Measurements from ENCODE around the gene ZCCHC7. TPM values are rescaled to one million over a fixed set of nuclear protein-coding genes. Genes with fewer than 3 reads are reported as not detected.

Gene ZCCHC7
- total RNA-seq, 1 donor, result 32.6 TPM

DNA sequence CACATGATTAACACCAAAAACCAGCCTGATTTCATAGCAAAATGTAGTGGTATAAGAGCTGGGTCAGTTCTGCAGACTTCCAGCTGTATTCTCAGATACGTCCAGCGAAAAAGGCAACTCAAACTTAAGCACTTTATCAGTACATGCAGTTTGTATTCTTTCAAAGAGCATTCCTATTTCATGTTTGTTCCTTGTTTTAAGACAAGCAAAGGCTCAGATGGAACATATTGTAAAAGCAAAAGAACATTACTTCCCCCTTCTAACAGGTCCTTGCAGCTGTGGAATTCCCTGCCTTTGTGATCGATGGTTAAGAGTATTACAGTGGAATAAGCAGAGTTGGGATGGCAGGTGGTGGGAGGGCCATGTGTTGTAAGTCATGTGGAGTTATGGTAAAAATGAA lies 215.8 kb downstream of the ZCCHC7 start:
- H4K20me1 ChIP-seq (ENCODE audit: insufficient read depth, low read length), result no peaks in the 10 kb centered on the region
- H3K4me3 ChIP-seq (ENCODE audit: insufficient read depth, low read length), result no peak overlapping the region
- H3K4me2 ChIP-seq (ENCODE audit: insufficient read depth, low read length), result no peak overlapping the region
- no peaks in the 10 kb centered on the region for H3K36me3 ChIP-seq (ENCODE audit: insufficient read depth, low read length)
- no peaks in the 10 kb centered on the region for H3K9me3 ChIP-seq (ENCODE audit: low read depth, low read length)
- H3K79me2 ChIP-seq (ENCODE audit: insufficient read depth, low read length), result no peaks in the 10 kb centered on the region
- H3K4me1 ChIP-seq (ENCODE audit: insufficient read depth, low read length), result no peaks in the 10 kb centered on the region
- DNase-seq (ENCODE audit: insufficient read length, low spot score, missing footprints), result no peak
- H3K27ac ChIP-seq (ENCODE audit: low read depth, low read length), result no peak overlapping the region
- TF ChIP-seq, protein P1, sequence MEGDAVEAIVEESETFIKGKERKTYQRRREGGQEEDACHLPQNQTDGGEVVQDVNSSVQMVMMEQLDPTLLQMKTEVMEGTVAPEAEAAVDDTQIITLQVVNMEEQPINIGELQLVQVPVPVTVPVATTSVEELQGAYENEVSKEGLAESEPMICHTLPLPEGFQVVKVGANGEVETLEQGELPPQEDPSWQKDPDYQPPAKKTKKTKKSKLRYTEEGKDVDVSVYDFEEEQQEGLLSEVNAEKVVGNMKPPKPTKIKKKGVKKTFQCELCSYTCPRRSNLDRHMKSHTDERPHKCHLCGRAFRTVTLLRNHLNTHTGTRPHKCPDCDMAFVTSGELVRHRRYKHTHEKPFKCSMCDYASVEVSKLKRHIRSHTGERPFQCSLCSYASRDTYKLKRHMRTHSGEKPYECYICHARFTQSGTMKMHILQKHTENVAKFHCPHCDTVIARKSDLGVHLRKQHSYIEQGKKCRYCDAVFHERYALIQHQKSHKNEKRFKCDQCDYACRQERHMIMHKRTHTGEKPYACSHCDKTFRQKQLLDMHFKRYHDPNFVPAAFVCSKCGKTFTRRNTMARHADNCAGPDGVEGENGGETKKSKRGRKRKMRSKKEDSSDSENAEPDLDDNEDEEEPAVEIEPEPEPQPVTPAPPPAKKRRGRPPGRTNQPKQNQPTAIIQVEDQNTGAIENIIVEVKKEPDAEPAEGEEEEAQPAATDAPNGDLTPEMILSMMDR (IDR thresholded peaks at IDR 0.05; ENCODE audit: extremely low read depth, low read depth, low read length), result no peak
- H3K27me3 ChIP-seq (ENCODE audit: insufficient read depth, low read length), result no peaks in the 10 kb centered on the region
- H2AFZ ChIP-seq (ENCODE audit: low read length), result no peak overlapping the region

DNA sequence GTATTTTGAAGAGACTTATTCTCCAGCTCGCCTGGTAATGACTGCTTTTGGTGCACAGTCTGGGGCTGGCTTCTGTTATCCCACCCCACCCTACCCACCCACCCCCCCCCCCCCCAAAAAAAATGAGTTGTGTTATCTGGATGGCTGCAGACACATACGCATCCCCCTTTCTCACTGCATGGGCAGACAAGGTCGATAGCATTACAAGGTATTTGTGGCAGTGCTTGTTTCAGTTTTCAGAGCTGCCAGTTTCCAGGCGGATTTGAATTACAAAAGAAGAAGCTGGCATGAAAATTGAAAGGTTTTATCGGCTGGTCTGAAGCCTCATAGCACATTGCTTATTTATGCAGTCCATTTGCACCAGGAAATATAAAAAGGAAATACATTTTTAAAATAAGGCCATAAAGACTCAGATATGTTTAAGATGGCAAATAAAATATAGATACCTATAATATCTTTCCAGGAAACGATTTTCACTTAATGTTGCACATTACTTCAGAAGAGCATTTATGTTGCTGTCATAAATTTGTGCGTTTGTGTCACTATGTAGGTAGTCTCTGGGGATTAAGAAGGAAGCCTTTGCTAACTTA lies 217.0 kb downstream of the ZCCHC7 start:
- no peaks in the 10 kb centered on the region for H4K20me1 ChIP-seq (ENCODE audit: insufficient read depth, low read length)
- H3K27me3 ChIP-seq (ENCODE audit: insufficient read depth, low read length), result no peaks in the 10 kb centered on the region

DNA sequence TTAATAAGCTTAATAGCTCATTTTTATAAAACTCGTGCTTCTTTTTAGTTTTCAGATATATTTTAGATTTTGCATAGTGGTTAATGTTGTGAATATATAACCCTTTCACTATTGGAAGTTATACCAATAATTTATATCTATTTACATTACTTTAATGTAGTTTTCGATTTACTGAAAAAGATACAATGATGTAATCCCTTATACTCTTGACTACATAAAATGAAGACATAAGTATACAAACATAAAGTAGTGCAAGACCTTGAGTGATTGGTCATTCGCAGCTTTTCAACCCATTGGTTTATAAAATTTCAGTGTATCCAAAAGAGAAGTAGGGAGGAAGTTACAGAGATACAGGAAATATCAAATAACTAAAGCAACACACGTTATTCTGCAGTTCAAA lies 217.8 kb downstream of the ZCCHC7 start:
- Histone ChIP-seq H3K79me2 (ENCODE audit: insufficient read depth, low read length) (no peaks in the 10 kb centered on the region), H3K4me1 (ENCODE audit: insufficient read depth, low read length) (no peaks in the 10 kb centered on the region), H2AFZ (ENCODE audit: low read length) (no peak overlapping the region), H3K4me2 (ENCODE audit: insufficient read depth, low read length) (no peak overlapping the region), H3K27me3 (ENCODE audit: insufficient read depth, low read length) (no peaks in the 10 kb centered on the region), H3K4me3 (ENCODE audit: insufficient read depth, low read length) (no peak overlapping the region), H3K27ac (ENCODE audit: low read depth, low read length) (no peak overlapping the region), H3K9me3 (ENCODE audit: low read depth, low read length) (no peaks in the 10 kb centered on the region), H4K20me1 (ENCODE audit: insufficient read depth, low read length) (no peaks in the 10 kb centered on the region), H3K36me3 (ENCODE audit: insufficient read depth, low read length) (no peaks in the 10 kb centered on the region)
- DNase-seq (ENCODE audit: insufficient read length, low spot score, missing footprints), result no peak
- TF ChIP-seq, protein P1 (IDR thresholded peaks at IDR 0.05; ENCODE audit: extremely low read depth, low read depth, low read length), result no peak

More for the DNA sequence above, 217.0 kb downstream of the ZCCHC7 start:
- no peak overlapping the region for H2AFZ ChIP-seq (ENCODE audit: low read length)
- H3K4me3 ChIP-seq (ENCODE audit: insufficient read depth, low read length), result no peak overlapping the region
- H3K27ac ChIP-seq (ENCODE audit: low read depth, low read length), result no peak overlapping the region
- H3K9me3 ChIP-seq (ENCODE audit: low read depth, low read length), result no peaks in the 10 kb centered on the region
- DNase-seq (ENCODE audit: insufficient read length, low spot score, missing footprints), result no peak
- TF ChIP-seq, protein P1 (IDR thresholded peaks at IDR 0.05; ENCODE audit: extremely low read depth, low read depth, low read length), result no peak
- H3K36me3 ChIP-seq (ENCODE audit: insufficient read depth, low read length), result no peaks in the 10 kb centered on the region
- no peaks in the 10 kb centered on the region for H3K79me2 ChIP-seq (ENCODE audit: insufficient read depth, low read length)
- H3K4me1 ChIP-seq (ENCODE audit: insufficient read depth, low read length), result no peaks in the 10 kb centered on the region
- H3K4me2 ChIP-seq (ENCODE audit: insufficient read depth, low read length), result no peak overlapping the region

DNA sequence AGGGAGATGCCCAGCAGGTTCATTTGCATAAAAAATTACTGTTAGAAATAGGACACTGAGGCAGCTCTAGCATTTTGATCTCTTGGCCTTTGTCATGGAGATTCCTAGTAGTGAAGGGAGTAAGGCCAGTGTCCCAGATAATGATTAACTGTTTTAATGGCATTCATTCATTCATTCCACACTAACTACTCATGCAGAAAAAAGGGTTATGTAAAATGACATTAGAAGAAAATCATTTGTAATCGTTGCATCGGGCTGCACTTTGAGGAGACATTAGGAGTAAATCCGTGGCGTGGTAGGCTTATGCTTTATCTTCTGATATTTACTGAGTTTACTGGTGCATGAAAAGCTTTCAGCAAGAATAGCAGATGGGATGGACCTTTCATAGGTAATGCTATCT lies 219.5 kb downstream of the ZCCHC7 start:
- Histone ChIP-seq H3K27ac (ENCODE audit: low read depth, low read length) (no peak overlapping the region), H3K4me1 (ENCODE audit: insufficient read depth, low read length) (no peaks in the 10 kb centered on the region), H3K4me2 (ENCODE audit: insufficient read depth, low read length) (no peak overlapping the region), H3K27me3 (ENCODE audit: insufficient read depth, low read length) (no peaks in the 10 kb centered on the region), H3K4me3 (ENCODE audit: insufficient read depth, low read length) (no peak overlapping the region), H2AFZ (ENCODE audit: low read length) (no peak overlapping the region), H3K79me2 (ENCODE audit: insufficient read depth, low read length) (no peaks in the 10 kb centered on the region), H3K36me3 (ENCODE audit: insufficient read depth, low read length) (no peaks in the 10 kb centered on the region), H4K20me1 (ENCODE audit: insufficient read depth, low read length) (no peaks in the 10 kb centered on the region), H3K9me3 (ENCODE audit: low read depth, low read length) (no peaks in the 10 kb centered on the region)
- DNase-seq (ENCODE audit: insufficient read length, low spot score, missing footprints), result no peak
- TF ChIP-seq, protein P1 (IDR thresholded peaks at IDR 0.05; ENCODE audit: extremely low read depth, low read depth, low read length), result no peak
